GM19193 (cell line): Measurements from ENCODE around the gene TNFRSF8.

ENCODE experiments used
- POLR2A ChIP-seq: IDR thresholded peaks from 4 replicates; pipeline ENCODE4 v1.6.1; 2011; ENCODE audit not compliant: insufficient read depth, insufficient read length; ENCODE audit errors: extremely low read depth

Gene TNFRSF8

DNA sequence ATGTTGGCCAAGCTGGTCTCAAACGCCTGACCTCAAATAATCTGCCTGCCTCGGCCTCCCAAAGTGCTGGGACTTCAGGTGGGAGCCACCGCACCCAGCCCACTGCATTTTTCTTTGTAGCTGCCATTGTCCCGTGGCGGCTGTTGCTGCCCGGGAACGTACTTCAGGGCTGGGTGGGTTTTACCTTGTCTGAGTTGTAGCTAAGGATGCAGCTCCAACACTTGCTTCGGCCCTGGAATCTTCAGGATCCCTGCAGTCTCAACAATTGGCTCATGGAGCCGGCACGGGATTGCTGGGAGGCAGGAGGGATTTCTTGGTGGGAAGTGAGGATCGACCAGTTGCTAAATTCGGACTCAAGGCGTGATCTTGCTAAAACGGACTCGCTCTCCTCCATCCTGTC lies 10.7 kb downstream of the TNFRSF8 start:
- TF ChIP-seq POLR2A, result no peak

GRCh38 chr1:12075195-12076114 lies 12.4 kb downstream of the TNFRSF8 start:
- TF ChIP-seq POLR2A, result no peak

GRCh38 chr1:12076425-12077005 lies 13.4 kb downstream of the TNFRSF8 start:
- TF ChIP-seq POLR2A, result no peak

DNA sequence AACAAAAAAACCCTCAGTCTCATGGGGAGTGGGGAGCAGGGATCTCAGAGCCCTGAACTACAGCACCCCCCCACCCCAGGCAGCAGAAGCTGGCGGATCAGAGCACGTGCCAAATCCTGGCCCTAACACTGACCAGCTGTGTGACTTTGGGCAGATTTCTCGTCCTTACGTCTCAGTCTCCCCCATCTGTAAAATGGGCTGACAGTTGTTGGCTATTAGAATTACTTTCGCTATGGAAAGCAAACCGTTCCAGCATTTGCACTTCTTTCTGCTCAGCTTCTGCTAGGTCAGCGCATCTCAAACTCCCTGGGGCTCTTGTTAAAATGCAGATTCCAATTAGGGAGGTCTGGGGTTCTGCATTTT lies 15.5 kb downstream of the TNFRSF8 start:
- TF ChIP-seq POLR2A, result peak; percentile 37

- TF ChIP-seq POLR2A, result no peak
Measured at GRCh38 chr1:12078938-12079861, 16.1 kb downstream of the TNFRSF8 start.

DNA sequence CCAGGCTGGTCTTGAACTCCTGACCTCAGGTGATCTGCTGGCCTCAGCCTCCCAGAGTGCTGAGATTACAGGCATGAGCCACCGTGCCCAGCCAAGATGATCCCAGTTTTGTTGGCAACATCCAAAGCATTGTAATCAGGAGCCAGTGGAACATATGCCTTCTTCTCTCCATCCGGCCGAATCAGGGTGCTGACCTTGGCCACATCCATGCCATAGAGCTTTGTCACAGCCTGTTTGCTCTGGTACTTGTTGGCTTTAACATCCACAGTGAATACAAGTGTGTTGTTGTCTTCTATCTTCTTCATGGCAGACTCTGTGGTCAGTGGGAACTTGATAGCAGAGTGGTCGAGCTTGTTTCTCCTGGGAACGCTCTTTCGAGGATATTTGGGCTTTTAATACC lies 17.1 kb downstream of the TNFRSF8 start:
- TF ChIP-seq POLR2A, result no peak

DNA sequence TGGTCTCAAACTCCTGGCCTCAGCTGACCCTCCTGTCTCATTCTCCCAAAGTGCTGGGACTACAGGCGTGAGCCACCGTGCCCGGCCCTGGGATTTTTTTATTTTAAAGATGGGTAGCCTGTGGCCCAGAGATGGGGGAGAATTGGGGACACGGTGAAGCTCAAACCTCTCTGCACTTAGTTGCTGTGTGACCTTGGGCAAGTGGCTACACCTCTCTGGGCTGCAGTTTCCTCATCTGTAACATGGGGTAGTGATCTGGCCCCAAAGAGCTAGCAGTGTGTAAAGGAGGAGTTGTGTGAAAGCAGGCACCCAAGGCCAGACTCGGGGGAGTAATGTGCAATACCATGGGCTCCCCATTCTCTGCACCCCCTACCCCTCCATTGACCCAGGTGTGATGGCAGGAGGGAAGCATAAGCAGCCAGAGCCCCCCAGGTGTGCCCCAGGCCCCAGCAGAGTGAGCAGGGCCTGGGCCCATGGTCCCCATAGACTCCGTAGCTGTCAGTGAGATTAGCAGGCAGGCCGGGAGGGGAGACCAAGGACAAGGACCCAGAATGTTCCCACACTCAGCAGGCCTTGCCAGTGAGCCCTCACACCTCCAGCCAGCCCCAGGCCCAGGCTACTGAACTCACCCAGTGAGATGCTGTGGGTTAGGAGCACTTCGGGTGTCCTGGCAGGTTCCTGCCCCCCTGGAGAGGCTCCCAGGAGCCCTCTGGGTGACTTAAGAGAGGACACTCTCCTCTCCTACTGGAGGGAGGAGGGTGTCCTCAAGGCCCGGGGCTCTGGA lies 17.9 kb downstream of the TNFRSF8 start:
- TF ChIP-seq POLR2A, result peak; percentile 4

GRCh38 chr1:12081648-12082396 lies 18.7 kb downstream of the TNFRSF8 start:
- TF ChIP-seq POLR2A, result no peak

GRCh38 chr1:12082988-12083387 lies 19.9 kb downstream of the TNFRSF8 start:
- no peak for TF ChIP-seq POLR2A

DNA sequence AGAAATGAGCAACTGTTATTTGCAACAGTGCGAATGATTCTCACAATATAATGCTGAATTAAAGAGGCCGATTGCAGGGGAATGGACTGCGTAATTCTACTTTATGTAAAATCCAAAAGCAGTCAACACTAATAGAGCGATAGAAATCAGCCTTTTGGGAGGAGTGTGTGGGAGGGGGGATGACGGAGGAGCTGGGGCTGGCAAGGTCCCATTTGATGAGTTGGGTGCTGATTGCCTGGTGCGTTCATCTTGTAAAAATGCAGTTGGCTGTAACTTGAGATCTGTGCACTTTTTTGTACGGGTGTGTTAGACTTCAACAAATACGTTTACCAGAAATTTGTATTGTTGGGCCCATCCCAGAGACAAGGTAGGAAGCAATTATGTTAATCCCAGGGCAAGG lies 20.7 kb downstream of the TNFRSF8 start:
- TF ChIP-seq POLR2A, result no peak

DNA sequence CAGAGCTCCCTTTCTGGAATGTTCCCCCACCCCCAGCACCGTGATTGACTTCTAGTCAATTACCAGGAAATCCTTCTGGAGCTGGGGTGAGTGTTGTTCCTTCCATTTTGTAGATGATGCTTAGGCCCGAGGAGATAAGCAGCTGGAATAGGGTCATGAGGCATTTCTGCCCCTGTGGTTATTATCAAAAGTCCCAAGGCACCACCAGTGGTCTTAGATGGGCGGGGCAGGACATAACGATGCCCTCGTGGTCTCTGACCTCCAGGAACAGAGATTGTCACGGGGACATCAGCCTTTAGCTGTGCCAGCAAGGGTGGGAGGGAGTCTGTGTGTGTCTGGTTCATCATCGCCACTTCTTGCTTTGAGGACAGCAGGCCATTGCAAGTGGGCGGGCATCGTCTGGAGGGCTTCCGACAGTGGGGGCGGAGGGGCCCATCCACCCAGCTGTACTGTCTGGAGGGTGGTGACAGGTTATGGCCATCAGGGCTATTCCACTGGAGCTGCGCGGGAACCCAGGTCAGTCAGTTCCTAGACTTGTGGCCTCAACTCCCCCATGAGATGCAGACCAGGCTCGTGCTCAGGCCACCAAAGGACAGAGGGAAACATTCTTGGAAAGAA lies 22.6 kb downstream of the TNFRSF8 start:
- TF ChIP-seq POLR2A, result no peak

DNA sequence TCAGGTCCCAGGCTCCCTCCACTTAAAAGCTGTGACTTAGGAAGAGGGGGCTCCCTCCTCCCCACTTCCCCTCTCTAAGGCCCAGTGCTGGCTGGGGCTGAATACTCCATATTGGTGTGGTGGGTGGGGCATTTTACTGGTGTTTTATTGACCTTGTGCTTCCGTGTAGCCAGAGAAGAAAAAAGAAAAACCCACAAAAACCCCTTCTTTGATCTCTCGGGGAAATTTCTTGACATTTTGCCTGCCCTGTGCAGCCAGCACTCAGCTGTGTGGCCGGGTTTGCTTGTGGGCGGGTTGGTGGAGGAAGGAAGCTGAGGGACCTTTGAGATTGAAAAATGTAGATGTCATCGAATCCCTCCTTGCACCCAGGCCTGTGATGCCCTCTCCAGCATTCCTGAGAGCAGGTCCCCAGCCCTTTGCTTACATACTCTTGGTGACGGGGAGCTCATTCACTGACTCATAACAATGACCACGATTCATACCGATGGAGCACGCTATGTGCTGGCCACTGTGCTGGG lies 24.8 kb downstream of the TNFRSF8 start:
- no peak for TF ChIP-seq POLR2A

GRCh38 chr1:12088607-12089006 lies 25.5 kb downstream of the TNFRSF8 start:
- no peak for TF ChIP-seq POLR2A
